Skeletal muscle tissue (tissue), 4 donors: ENCODE data around the gene SLC9C2. TPM values are rescaled to one million over a fixed set of nuclear protein-coding genes. Genes with fewer than 3 reads are reported as not detected.
"Not testable (repeated sequence)": the region's sequence is repeated elsewhere in the genome, so short reads cannot be mapped to it uniquely, and the experiment has no call there.

Experiments used
- H3K27ac ChIP-seq: one replicate; pipeline ENCODE4 v1.7.0; 2013; ENCODE audit warnings: mild to moderate bottlenecking, low read depth, low read length, inconsistent platforms
- H3K27me3 ChIP-seq, 3 donors: one replicate each; pipeline ENCODE4 v1.7.0; 2013; ENCODE audit warnings: low read length in 3 of 3; ENCODE audit not compliant: control insufficient read depth in 3 of 3, insufficient read depth in 3 of 3
- H3K36me3 ChIP-seq, 3 donors: one replicate each; pipeline ENCODE4 v1.7.0; 2013; ENCODE audit warnings: low read length in 3 of 3; ENCODE audit not compliant: control insufficient read depth in 3 of 3, insufficient read depth in 3 of 3
- H3K4me1 ChIP-seq, 3 donors: one replicate each; pipeline ENCODE4 v1.7.0; 2013; ENCODE audit warnings: low read length in 3 of 3, mild to moderate bottlenecking in 3 of 3; ENCODE audit not compliant: control insufficient read depth in 3 of 3, insufficient read depth in 3 of 3
- H3K4me3 ChIP-seq, 3 donors: one replicate each; pipeline ENCODE4 v1.7.0; 2013; ENCODE audit warnings: low read length in 3 of 3
- H3K9ac ChIP-seq, 3 donors: one replicate each; pipeline ENCODE4 v1.7.0; 2013; ENCODE audit warnings: low read length in 3 of 3, mild to moderate bottlenecking in 3 of 3, moderate library complexity in 2 of 3, low read depth in 1 of 3
- H3K9me3 ChIP-seq, 3 donors: one replicate each; pipeline ENCODE4 v1.7.0; 2013; ENCODE audit warnings: low read length in 3 of 3; ENCODE audit not compliant: control insufficient read depth in 3 of 3
- total RNA-seq: library from RNA; depleted of rRNA; stranded (reverse); fragments of >200 nt; gene quantifications from one replicate; pipeline ENCODE4 v1.2.3, GENCODE V29; 2014
- donor health status: Osteomylitis.

SLC9C2 gene
- total RNA-seq, 1 donor from 2014 or later, result under 0.01 TPM

GRCh38 chr1:173580658-173581057 lies 22.2 kb downstream of the SLC9C2 start:
- Histone ChIP-seq H3K4me1 (no peaks in the 10 kb centered on the region), H3K27me3 (peaks cover 0 to 6% (median 0%) of the 10 kb centered on the region in 3 donors), H3K9ac (no peak overlapping the region), H3K4me3 (no peak overlapping the region), H3K27ac (no peak overlapping the region), H3K36me3 (no peaks in the 10 kb centered on the region), H3K9me3 (no peaks in the 10 kb centered on the region)

GRCh38 chr1:173580071-173580470 lies 22.8 kb downstream of the SLC9C2 start:
- H3K4me1 ChIP-seq, result no peaks in the 10 kb centered on the region
- H3K4me3 ChIP-seq, result no peak overlapping the region
- peaks cover 0 to 6% (median 0%) of the 10 kb centered on the region in 3 donors for H3K27me3 ChIP-seq
- no peaks in the 10 kb centered on the region for H3K36me3 ChIP-seq
- H3K27ac ChIP-seq, result no peak overlapping the region
- no peak overlapping the region for H3K9ac ChIP-seq
- no peaks in the 10 kb centered on the region for H3K9me3 ChIP-seq

GRCh38 chr1:173573596-173573995 lies 29.3 kb downstream of the SLC9C2 start:
- no peak overlapping the region for H3K4me3 ChIP-seq
- H3K4me1 ChIP-seq, result no peaks in the 10 kb centered on the region
- no peak overlapping the region for H3K27ac ChIP-seq
- no peak overlapping the region for H3K9ac ChIP-seq
- H3K9me3 ChIP-seq, result no peaks in the 10 kb centered on the region
- no peaks in the 10 kb centered on the region for H3K36me3 ChIP-seq
- H3K27me3 ChIP-seq, result no peaks in the 10 kb centered on the region

- Histone ChIP-seq H3K27me3 (no peaks in the 10 kb centered on the region), H3K4me3 (no peak overlapping the region), H3K36me3 (no peaks in the 10 kb centered on the region), H3K9me3 (peaks cover 0 to 2% (median 0%) of the 10 kb centered on the region in 3 donors), H3K4me1 (no peaks in the 10 kb centered on the region), H3K27ac (no peak overlapping the region), H3K9ac (no peak overlapping the region)
Measured at GRCh38 chr1:173572201-173572873, 30.5 kb downstream of the SLC9C2 start.

- peaks cover 0 to 2% (median 0%) of the 10 kb centered on the region in 3 donors for H3K9me3 ChIP-seq
- no peaks in the 10 kb centered on the region for H3K36me3 ChIP-seq
Measured at GRCh38 chr1:173570370-173571007, 32.4 kb downstream of the SLC9C2 start.

GRCh38 chr1:173568483-173568882 lies 34.4 kb downstream of the SLC9C2 start:
- H3K36me3 ChIP-seq, result no peaks in the 10 kb centered on the region
- no peak overlapping the region for H3K4me3 ChIP-seq
- H3K27me3 ChIP-seq, result no peaks in the 10 kb centered on the region
- H3K27ac ChIP-seq, result no peak overlapping the region
- H3K4me1 ChIP-seq, result no peaks in the 10 kb centered on the region
- peaks cover 0 to 2% (median 0%) of the 10 kb centered on the region in 3 donors for H3K9me3 ChIP-seq
- no peak overlapping the region for H3K9ac ChIP-seq

More at GRCh38 chr1:173570370-173571007, 32.4 kb downstream of the SLC9C2 start:
- Histone ChIP-seq H3K27me3 (no peaks in the 10 kb centered on the region), H3K4me3 (no peak overlapping the region), H3K4me1 (no peaks in the 10 kb centered on the region), H3K27ac (no peak overlapping the region), H3K9ac (no peak overlapping the region)

GRCh38 chr1:173563846-173564245 lies 39.0 kb downstream of the SLC9C2 start:
- H3K4me1 ChIP-seq, H3K4me3 ChIP-seq, H3K36me3 ChIP-seq, H3K9me3 ChIP-seq, H3K27ac ChIP-seq, H3K9ac ChIP-seq, H3K27me3 ChIP-seq: not testable (repeated sequence)

GRCh38 chr1:173562813-173563212 lies 40.1 kb downstream of the SLC9C2 start:
- Histone ChIP-seq H3K9ac (no peak overlapping the region), H3K27me3 (no peaks in the 10 kb centered on the region), H3K36me3 (no peaks in the 10 kb centered on the region), H3K4me3 (no peak overlapping the region), H3K4me1 (no peaks in the 10 kb centered on the region), H3K27ac (no peak overlapping the region), H3K9me3 (peaks cover 0 to 2% (median 0%) of the 10 kb centered on the region in 3 donors)

- no peaks in the 10 kb centered on the region for H3K27me3 ChIP-seq
- H3K27ac ChIP-seq, result no peak overlapping the region
- H3K4me3 ChIP-seq, result no peak overlapping the region
- H3K36me3 ChIP-seq, result no peaks in the 10 kb centered on the region
- H3K4me1 ChIP-seq, result no peaks in the 10 kb centered on the region
- no peaks in the 10 kb centered on the region for H3K9me3 ChIP-seq
- H3K9ac ChIP-seq, result no peak overlapping the region
Measured at GRCh38 chr1:173561263-173561662, 41.6 kb downstream of the SLC9C2 start.

GRCh38 chr1:173560285-173560880 lies 42.5 kb downstream of the SLC9C2 start:
- Histone ChIP-seq H3K9me3 (no peaks in the 10 kb centered on the region), H3K27ac (no peak overlapping the region), H3K4me1 (no peaks in the 10 kb centered on the region), H3K4me3 (no peak overlapping the region), H3K36me3 (no peaks in the 10 kb centered on the region), H3K9ac (no peak overlapping the region), H3K27me3 (no peaks in the 10 kb centered on the region)
